Activated T-helper 1 cell treated with Interleukin-2 at 50 U/mL for 16 hours (primary cell): ENCODE measurements around the gene DENND4A.
"Not testable (repeated sequence)": the region's sequence is repeated elsewhere in the genome, so short reads cannot be mapped to it uniquely, and the experiment has no call there.

Experiments used
- DNase-seq: peaks from one replicate; pipeline ENCODE4 v3.0.0-alpha.2; 2020; ENCODE audit warnings: low read depth

Gene DENND4A

GRCh38 chr15:65757256-65757655 is 34.8 kb downstream of the DENND4A start:
- DNase-seq: no peak

GRCh38 chr15:65752151-65752700 is 39.9 kb downstream of the DENND4A start:
- DNase-seq: no peak

- no peak for DNase-seq
These were observed 40.7 kb downstream of the DENND4A start for GRCh38 chr15:65751431-65751830.

GRCh38 chr15:65747265-65747664 is 44.8 kb downstream of the DENND4A start:
- no peak for DNase-seq

GRCh38 chr15:65743637-65744252 is 48.3 kb downstream of the DENND4A start:
- DNase-seq: no peak

- no peak for DNase-seq
These were observed 51.9 kb downstream of the DENND4A start for GRCh38 chr15:65740148-65740547.

- DNase-seq: no peak
These were observed 53.4 kb downstream of the DENND4A start for GRCh38 chr15:65738649-65739048.

GRCh38 chr15:65733599-65733998 is 58.5 kb downstream of the DENND4A start:
- not testable (repeated sequence) for DNase-seq

- DNase-seq: no peak
These were observed 59.4 kb downstream of the DENND4A start for GRCh38 chr15:65732698-65733097.

GRCh38 chr15:65731926-65732325 is 60.2 kb downstream of the DENND4A start:
- DNase-seq: no peak

GRCh38 chr15:65730549-65731172 is 61.4 kb downstream of the DENND4A start:
- DNase-seq: no peak

GRCh38 chr15:65724464-65725215 is 67.5 kb downstream of the DENND4A start:
- DNase-seq: no peak

GRCh38 chr15:65723876-65724275 is 68.2 kb downstream of the DENND4A start:
- no peak for DNase-seq

- DNase-seq: no peak
These were observed 69.9 kb downstream of the DENND4A start for GRCh38 chr15:65722191-65722590.

- no peak for DNase-seq
These were observed 79.7 kb downstream of the DENND4A start for GRCh38 chr15:65712415-65712814.

- no peak for DNase-seq
These were observed 97.0 kb downstream of the DENND4A start for GRCh38 chr15:65695081-65695480.

GRCh38 chr15:65690778-65691177 is 101.3 kb downstream of the DENND4A start:
- no peak for DNase-seq

GRCh38 chr15:65690173-65690572 is 101.9 kb downstream of the DENND4A start:
- no peak for DNase-seq

GRCh38 chr15:65688462-65688861 is 103.6 kb downstream of the DENND4A start:
- DNase-seq: no peak

- DNase-seq: no peak
These were observed 109.6 kb downstream of the DENND4A start for GRCh38 chr15:65682404-65682911.

- DNase-seq: no peak
These were observed 111.5 kb downstream of the DENND4A start for GRCh38 chr15:65680544-65680943.

- no peak for DNase-seq
These were observed 116.0 kb downstream of the DENND4A start for GRCh38 chr15:65676123-65676522.

GRCh38 chr15:65675551-65675950 is 116.5 kb downstream of the DENND4A start:
- no peak for DNase-seq
